ENCODE results near the gene FBLN5.

FBLN5 gene

DNA sequence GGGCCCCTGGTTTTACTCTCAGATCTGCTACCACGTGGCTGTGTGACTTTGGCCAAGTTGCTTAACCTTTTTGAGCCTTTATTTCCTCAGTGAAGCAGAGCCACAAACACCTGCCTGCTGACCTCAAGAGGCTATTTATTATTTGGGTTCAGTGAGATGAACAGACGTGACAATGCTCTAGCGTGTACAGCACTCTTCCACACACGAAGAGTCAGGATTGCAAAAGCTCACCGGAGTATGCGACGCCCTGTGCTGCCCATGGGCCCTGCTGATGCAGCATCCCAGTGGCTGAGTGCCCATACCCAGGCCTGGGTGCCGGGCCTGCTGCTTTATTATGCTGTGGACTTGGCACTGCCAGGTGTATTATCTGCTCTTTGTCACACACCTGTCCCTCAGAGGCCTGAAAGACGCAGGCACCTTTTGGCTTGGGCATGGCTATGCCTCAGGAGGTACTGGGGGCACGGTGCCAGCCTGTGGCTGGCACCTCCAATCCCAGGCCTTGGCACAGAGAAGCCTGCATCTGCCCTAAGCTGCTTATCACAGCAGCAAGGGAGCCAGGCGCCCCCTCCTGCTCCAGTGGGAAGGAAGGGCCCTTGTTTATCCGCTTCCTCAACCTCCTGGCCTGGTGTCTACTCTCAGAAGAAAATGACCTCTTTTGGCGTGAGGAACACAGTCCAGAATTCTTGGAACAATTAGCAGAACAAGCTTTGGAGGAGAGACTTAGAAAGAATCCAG lies 57.9 kb downstream of the FBLN5 start:
- WGBS = 87% methylated on average over 13 of the region's 13 CpGs
- no peak overlapping the region for H2BK5ac ChIP-seq (ENCODE audit: low read depth, low read length, poor library complexity, severe bottlenecking)
- no peak for DNase-seq

DNA sequence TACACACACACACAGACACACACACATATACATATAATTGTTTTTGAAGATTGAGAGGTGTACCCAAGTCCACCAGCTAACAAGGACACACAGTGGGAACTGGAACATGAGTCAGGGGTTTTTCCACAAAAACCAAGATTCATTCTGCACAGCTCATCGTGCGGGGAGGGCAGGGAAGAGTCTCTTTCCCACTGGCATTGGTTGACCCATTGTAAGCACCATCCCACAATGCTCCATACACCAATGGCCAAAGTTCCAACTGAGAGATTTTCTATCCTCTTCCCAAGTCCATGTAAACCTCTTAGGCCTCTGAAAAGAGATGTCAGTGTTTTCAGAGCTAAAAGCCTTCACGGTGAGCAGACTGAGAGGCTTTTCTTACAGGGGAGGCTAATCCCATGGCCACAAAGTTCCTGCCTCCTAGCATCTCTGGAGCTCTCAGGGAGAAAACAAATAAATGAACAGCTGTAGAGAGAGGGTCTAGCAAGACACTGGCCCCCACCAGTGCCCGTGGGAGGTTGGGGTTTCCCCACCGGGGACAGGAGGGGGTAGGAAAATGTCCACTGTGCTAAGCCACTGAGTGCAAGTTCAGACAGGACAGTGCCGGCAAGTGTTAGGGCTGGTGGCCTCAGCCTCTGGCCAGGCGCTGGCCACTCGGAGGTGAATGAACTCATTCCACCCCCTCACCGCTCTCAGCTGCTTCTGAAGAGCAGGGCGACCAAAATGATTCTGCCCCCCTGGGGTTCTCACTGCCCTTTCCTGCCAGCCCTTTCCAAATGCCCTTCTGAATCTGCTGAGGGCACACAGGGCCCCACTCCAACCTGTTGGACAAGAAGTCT lies 58.6 kb downstream of the FBLN5 start:
- Histone ChIP-seq H2AFZ (ENCODE audit: low read depth, low read length) (no peak overlapping the region), H3K79me1 (replicated peaks; ENCODE audit: low read length, poor library complexity, severe bottlenecking) (no peaks in the 10 kb centered on the region), H3K9ac (ENCODE audit: low read length) (no peak overlapping the region), H2BK120ac (ENCODE audit: low read depth, low read length) (no peak overlapping the region), H3K27me3 (ENCODE audit: control insufficient read depth in 1 of 2, insufficient read depth in 1 of 2, low read length in 2 of 2) (peaks cover 0 to 9% of the 10 kb centered on the region in 2 experiments), H3K9me3 (ENCODE audit: control insufficient read depth, low read length) (no peaks in the 10 kb centered on the region), H3K27ac (ENCODE audit: low read length, poor library complexity, severe bottlenecking) (no peak overlapping the region), H3K4me3 (ENCODE audit: insufficient read depth in 1 of 2, low read depth in 1 of 2, low read length in 2 of 2) (no peak overlapping the region), H2BK5ac (ENCODE audit: low read depth, low read length, poor library complexity, severe bottlenecking) (no peak overlapping the region), H3K36me3 (ENCODE audit: control insufficient read depth in 1 of 2, insufficient read depth in 2 of 2, low read depth in 1 of 2, low read length in 2 of 2) (peaks cover 0 to 14% of the 10 kb centered on the region in 2 experiments), H4K8ac (ENCODE audit: low read length) (no peak overlapping the region), H3K4me1 (ENCODE audit: control insufficient read depth, insufficient read depth, low read depth, low read length) (no peaks in the 10 kb centered on the region), H3K4me2 (ENCODE audit: low read length, poor library complexity, severe bottlenecking) (no peak overlapping the region), H2BK12ac (ENCODE audit: low read length in 2 of 2) (no peak overlapping the region), H3K18ac (ENCODE audit: low read depth in 1 of 2, low read length in 2 of 2) (no peak overlapping the region), H3K14ac (ENCODE audit: low read length in 2 of 2) (no peak overlapping the region), H3K23ac (ENCODE audit: low read length in 2 of 2) (no peak overlapping the region), H3K4ac (ENCODE audit: low read depth in 1 of 2, low read length in 2 of 2) (no peak overlapping the region), H2BK15ac (ENCODE audit: low read depth, poor library complexity, severe bottlenecking) (no peak overlapping the region), H2AK5ac (ENCODE audit: low read length, severe bottlenecking) (no peak overlapping the region), H4K91ac (ENCODE audit: low read length) (no peak overlapping the region)
- 89% methylated on average over 10 of the region's 10 CpGs for WGBS
- no peak for DNase-seq

More for the DNA sequence above, 57.9 kb downstream of the FBLN5 start:
- H2AK5ac ChIP-seq (ENCODE audit: low read length, severe bottlenecking) = no peak overlapping the region
- no peak overlapping the region for H3K14ac ChIP-seq (ENCODE audit: low read length in 2 of 2)
- no peak overlapping the region for H2BK12ac ChIP-seq (ENCODE audit: low read length in 2 of 2)
- no peak overlapping the region for H3K4ac ChIP-seq (ENCODE audit: low read depth in 1 of 2, low read length in 2 of 2)
- H3K27ac ChIP-seq (ENCODE audit: low read length, poor library complexity, severe bottlenecking) = no peak overlapping the region
- H2BK15ac ChIP-seq (ENCODE audit: low read depth, poor library complexity, severe bottlenecking) = no peak overlapping the region
- H3K23ac ChIP-seq (ENCODE audit: low read length in 2 of 2) = no peak overlapping the region
- no peak overlapping the region for H3K4me2 ChIP-seq (ENCODE audit: low read length, poor library complexity, severe bottlenecking)
- no peak overlapping the region for H2AFZ ChIP-seq (ENCODE audit: low read depth, low read length)
- H3K9ac ChIP-seq (ENCODE audit: low read length) = no peak overlapping the region
- H3K36me3 ChIP-seq (ENCODE audit: control insufficient read depth in 1 of 2, insufficient read depth in 2 of 2, low read depth in 1 of 2, low read length in 2 of 2) = peaks cover 0 to 14% of the 10 kb centered on the region in 2 experiments
- H3K4me1 ChIP-seq (ENCODE audit: control insufficient read depth, insufficient read depth, low read depth, low read length) = no peaks in the 10 kb centered on the region
- H3K79me1 ChIP-seq (replicated peaks; ENCODE audit: low read length, poor library complexity, severe bottlenecking) = no peaks in the 10 kb centered on the region
- H2BK120ac ChIP-seq (ENCODE audit: low read depth, low read length) = no peak overlapping the region
- H3K9me3 ChIP-seq (ENCODE audit: control insufficient read depth, low read length) = no peaks in the 10 kb centered on the region
- no peak overlapping the region for H3K4me3 ChIP-seq (ENCODE audit: insufficient read depth in 1 of 2, low read depth in 1 of 2, low read length in 2 of 2)
- no peak overlapping the region for H4K8ac ChIP-seq (ENCODE audit: low read length)
- H3K18ac ChIP-seq (ENCODE audit: low read depth in 1 of 2, low read length in 2 of 2) = no peak overlapping the region
- H3K27me3 ChIP-seq (ENCODE audit: control insufficient read depth in 1 of 2, insufficient read depth in 1 of 2, low read length in 2 of 2) = peaks cover 0 to 5% of the 10 kb centered on the region in 2 experiments
- H4K91ac ChIP-seq (ENCODE audit: low read length) = no peak overlapping the region

DNA sequence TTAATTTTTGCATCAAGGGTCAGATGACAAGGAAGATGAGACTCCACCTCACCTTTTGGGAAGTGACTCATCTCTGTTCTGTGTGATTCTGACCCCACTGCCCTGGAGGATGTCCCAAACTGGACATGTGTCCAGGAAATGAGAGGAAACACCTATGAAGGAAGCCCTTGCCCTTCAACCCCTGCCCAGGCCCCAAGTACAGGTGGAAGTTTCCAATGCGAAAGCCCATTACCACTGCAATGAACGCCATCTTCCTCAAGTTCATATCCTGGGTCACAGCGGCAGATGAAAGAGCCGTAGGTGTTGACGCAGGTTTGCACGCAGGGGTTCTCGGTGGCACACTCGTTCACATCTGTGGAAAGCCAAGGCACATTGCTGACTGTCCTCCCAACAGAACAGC lies 60.5 kb downstream of the FBLN5 start:
- WGBS = 97% methylated on average over 8 of the region's 8 CpGs
- Histone ChIP-seq H2BK15ac (ENCODE audit: low read depth, poor library complexity, severe bottlenecking) (no peak overlapping the region), H3K14ac (ENCODE audit: low read length in 2 of 2) (no peak overlapping the region), H2BK5ac (ENCODE audit: low read depth, low read length, poor library complexity, severe bottlenecking) (no peak overlapping the region), H4K91ac (ENCODE audit: low read length) (no peak overlapping the region), H3K18ac (ENCODE audit: low read depth in 1 of 2, low read length in 2 of 2) (no peak overlapping the region), H4K8ac (ENCODE audit: low read length) (no peak overlapping the region), H3K4me1 (ENCODE audit: control insufficient read depth, insufficient read depth, low read depth, low read length) (no peaks in the 10 kb centered on the region), H3K4ac (ENCODE audit: low read depth in 1 of 2, low read length in 2 of 2) (no peak overlapping the region), H2BK120ac (ENCODE audit: low read depth, low read length) (no peak overlapping the region), H3K23ac (ENCODE audit: low read length in 2 of 2) (no peak overlapping the region), H3K9me3 (ENCODE audit: control insufficient read depth, low read length) (no peaks in the 10 kb centered on the region), H3K9ac (ENCODE audit: low read length) (no peak overlapping the region), H2AK5ac (ENCODE audit: low read length, severe bottlenecking) (no peak overlapping the region), H3K4me3 (ENCODE audit: insufficient read depth in 1 of 2, low read depth in 1 of 2, low read length in 2 of 2) (no peak overlapping the region), H3K4me2 (ENCODE audit: low read length, poor library complexity, severe bottlenecking) (no peak overlapping the region), H3K27me3 (ENCODE audit: control insufficient read depth in 1 of 2, insufficient read depth in 1 of 2, low read length in 2 of 2) (peaks cover 0 to 9% of the 10 kb centered on the region in 2 experiments), H2BK12ac (ENCODE audit: low read length in 2 of 2) (no peak overlapping the region), H3K79me1 (replicated peaks; ENCODE audit: low read length, poor library complexity, severe bottlenecking) (no peaks in the 10 kb centered on the region), H3K36me3 (ENCODE audit: control insufficient read depth in 1 of 2, insufficient read depth in 2 of 2, low read depth in 1 of 2, low read length in 2 of 2) (peaks cover 0 to 14% of the 10 kb centered on the region in 2 experiments), H3K27ac (ENCODE audit: low read length, poor library complexity, severe bottlenecking) (no peak overlapping the region), H2AFZ (ENCODE audit: low read depth, low read length) (no peak overlapping the region)
- DNase-seq = no peak

DNA sequence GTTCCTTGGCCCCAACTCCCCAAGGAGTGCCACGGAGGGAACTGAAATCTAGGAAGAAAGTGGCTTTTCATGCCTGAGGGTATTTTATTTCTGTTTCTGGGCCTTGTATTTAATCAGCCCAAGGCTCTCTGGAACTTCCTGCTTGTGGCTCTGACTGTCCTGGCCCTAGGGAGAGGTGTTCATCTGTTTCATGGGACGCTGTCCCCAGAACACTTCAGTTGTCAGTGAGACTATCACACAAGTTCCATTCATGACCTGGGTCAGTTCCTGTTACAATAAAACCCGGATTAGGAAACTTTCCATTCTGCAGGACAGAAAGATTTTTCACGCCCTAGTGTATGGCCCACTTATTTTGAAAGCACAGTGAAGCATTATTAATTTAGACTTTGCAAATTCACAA lies 61.7 kb downstream of the FBLN5 start:
- H3K23ac ChIP-seq (ENCODE audit: low read length in 2 of 2) = no peak overlapping the region
- H2BK12ac ChIP-seq (ENCODE audit: low read length in 2 of 2) = no peak overlapping the region
- H2BK5ac ChIP-seq (ENCODE audit: low read depth, low read length, poor library complexity, severe bottlenecking) = no peak overlapping the region
- H2BK120ac ChIP-seq (ENCODE audit: low read depth, low read length) = no peak overlapping the region
- no peak overlapping the region for H2AK5ac ChIP-seq (ENCODE audit: low read length, severe bottlenecking)
- no peak overlapping the region for H2AFZ ChIP-seq (ENCODE audit: low read depth, low read length)
- H4K8ac ChIP-seq (ENCODE audit: low read length) = no peak overlapping the region
- WGBS = 90% methylated on average over 4 of the region's 4 CpGs
- DNase-seq = no peak
- no peak overlapping the region for H4K91ac ChIP-seq (ENCODE audit: low read length)
- no peak overlapping the region for H3K14ac ChIP-seq (ENCODE audit: low read length in 2 of 2)
- H3K27me3 ChIP-seq (ENCODE audit: control insufficient read depth in 1 of 2, insufficient read depth in 1 of 2, low read length in 2 of 2) = peaks cover 0 to 6% of the 10 kb centered on the region in 2 experiments
- no peak overlapping the region for H3K27ac ChIP-seq (ENCODE audit: low read length, poor library complexity, severe bottlenecking)
- H3K9ac ChIP-seq (ENCODE audit: low read length) = no peak overlapping the region
- H3K4ac ChIP-seq (ENCODE audit: low read depth in 1 of 2, low read length in 2 of 2) = no peak overlapping the region
- H3K18ac ChIP-seq (ENCODE audit: low read depth in 1 of 2, low read length in 2 of 2) = no peak overlapping the region
- peaks cover 0 to 17% of the 10 kb centered on the region in 2 experiments for H3K36me3 ChIP-seq (ENCODE audit: control insufficient read depth in 1 of 2, insufficient read depth in 2 of 2, low read depth in 1 of 2, low read length in 2 of 2)
- no peak overlapping the region for H3K4me2 ChIP-seq (ENCODE audit: low read length, poor library complexity, severe bottlenecking)
- H3K9me3 ChIP-seq (ENCODE audit: control insufficient read depth, low read length) = no peaks in the 10 kb centered on the region
- no peak overlapping the region for H3K4me3 ChIP-seq (ENCODE audit: insufficient read depth in 1 of 2, low read depth in 1 of 2, low read length in 2 of 2)
- no peak overlapping the region for H2BK15ac ChIP-seq (ENCODE audit: low read depth, poor library complexity, severe bottlenecking)
- H3K79me1 ChIP-seq (replicated peaks; ENCODE audit: low read length, poor library complexity, severe bottlenecking) = no peaks in the 10 kb centered on the region
- H3K4me1 ChIP-seq (ENCODE audit: control insufficient read depth, insufficient read depth, low read depth, low read length) = no peaks in the 10 kb centered on the region
